Stimulated activated CD8-positive, alpha-beta memory T cell treated with anti-CD3 and anti-CD28 coated beads, Interleukin-15, amount 100 ng/mL, for 1 hour (primary cell): Measurements from ENCODE around the gene SLC20A1.
"Not testable (repeated sequence)": the region's sequence is repeated elsewhere in the genome, so short reads cannot be mapped to it uniquely, and the experiment has no call there.

Experiments used
- DNase-seq: peaks from one replicate; pipeline ENCODE4 v3.0.0-alpha.2; 2020; ENCODE audit warnings: low read depth

The SLC20A1 gene

GRCh38 chr2:112646791-112647689 lies 1.3 kb downstream of the SLC20A1 start:
- DNase-seq = no peak

DNA sequence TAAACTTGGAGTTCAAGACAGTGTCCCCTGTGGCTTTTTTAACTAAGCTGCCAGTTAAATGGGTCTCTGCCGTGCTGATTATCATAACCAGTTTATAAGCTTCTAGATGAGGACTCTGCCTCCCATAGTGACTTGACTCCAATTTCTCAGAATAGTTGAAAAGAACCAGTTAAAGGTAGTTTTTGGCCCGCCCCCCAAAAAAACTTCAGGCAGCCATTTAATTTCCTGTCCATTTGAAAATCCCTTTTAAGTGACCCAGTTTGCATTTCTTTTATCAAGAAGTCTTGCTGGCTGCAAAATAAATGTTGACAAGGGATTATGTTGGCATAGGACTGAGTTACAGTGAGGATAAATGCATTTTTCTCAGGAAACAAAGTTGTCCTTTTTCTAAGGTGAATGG lies 2.3 kb downstream of the SLC20A1 start:
- no peak for DNase-seq

DNA sequence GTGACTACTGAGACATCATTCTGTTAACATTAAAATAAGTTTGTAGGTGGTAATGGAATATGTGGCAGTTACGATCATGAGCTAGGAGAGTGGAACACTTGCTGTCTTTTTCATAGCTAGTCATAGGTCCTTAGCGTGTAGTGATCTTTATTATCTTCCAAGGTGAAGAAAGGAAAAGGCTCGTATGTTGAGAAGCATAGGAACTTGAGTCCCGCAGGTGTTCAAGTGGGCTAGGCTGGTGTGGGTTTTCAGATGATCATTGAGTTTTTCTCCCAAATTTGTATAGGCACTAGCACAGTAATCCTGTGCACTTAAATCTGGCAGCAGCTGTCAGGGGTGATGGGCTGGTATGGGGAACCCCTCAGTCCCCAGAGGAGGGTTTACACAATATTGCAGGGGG lies 10.9 kb downstream of the SLC20A1 start:
- no peak for DNase-seq

DNA sequence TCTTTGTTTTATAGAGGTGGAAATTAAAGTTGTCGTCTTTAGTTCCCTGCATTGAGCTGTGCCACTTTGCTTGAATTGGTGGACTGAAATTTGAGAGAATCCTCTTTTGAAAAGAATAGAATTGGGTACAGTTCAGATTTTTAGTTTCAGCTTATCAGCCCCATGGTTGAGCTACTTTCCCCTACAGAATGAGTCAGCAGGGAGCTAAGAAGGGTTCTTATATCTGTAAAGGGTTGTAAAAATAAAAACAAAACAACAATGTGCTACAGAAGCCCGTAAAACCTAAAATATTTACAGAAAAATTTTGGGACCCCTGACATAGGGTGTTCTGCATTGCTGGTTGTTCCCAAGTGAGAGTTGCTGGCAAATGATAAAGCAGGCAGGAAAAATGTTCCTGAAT lies 12.6 kb downstream of the SLC20A1 start:
- no peak for DNase-seq

DNA sequence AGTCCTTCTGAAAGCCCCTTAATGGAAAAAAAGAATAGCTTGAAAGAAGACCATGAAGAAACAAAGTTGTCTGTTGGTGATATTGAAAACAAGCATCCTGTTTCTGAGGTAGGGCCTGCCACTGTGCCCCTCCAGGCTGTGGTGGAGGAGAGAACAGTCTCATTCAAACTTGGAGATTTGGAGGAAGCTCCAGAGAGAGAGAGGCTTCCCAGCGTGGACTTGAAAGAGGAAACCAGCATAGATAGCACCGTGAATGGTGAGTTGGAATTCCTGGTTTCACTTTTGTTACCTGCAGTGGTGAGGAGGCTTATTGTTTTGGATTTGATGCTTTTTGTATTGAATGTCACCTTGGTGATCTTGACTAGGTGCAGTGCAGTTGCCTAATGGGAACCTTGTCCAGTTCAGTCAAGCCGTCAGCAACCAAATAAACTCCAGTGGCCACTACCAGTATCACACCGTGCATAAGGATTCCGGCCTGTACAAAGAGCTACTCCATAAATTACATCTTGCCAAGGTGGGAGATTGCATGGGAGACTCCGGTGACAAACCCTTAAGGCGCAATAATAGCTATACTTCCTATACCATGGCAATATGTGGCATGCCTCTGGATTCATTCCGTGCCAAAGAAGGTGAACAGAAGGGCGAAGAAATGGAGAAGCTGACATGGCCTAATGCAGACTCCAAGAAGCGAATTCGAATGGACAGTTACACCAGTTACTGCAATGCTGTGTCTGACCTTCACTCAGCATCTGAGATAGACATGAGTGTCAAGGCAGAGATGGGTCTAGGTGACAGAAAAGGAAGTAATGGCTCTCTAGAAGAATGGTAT lies 13.3 kb downstream of the SLC20A1 start:
- DNase-seq = no peak

DNA sequence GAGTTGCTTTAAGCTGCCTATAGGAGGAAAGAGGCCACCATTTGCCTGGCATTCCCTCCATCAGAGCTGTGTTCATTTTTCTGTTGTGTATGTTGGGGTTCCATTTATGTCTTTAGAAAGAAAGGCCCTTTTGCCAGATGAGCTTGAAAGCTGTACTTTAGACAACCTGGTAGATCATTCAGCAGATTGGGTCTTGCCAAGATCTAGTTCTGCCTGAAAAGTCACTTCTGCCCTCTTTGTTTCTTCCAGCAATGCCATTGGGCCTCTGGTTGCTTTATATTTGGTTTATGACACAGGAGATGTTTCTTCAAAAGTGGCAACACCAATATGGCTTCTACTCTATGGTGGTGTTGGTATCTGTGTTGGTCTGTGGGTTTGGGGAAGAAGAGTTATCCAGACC lies 14.4 kb downstream of the SLC20A1 start:
- no peak for DNase-seq

- DNase-seq = no peak
Observed at GRCh38 chr2:112661656-112662305, 16.0 kb downstream of the SLC20A1 start.

GRCh38 chr2:112662704-112663103 lies 17.0 kb downstream of the SLC20A1 start:
- DNase-seq = no peak

DNA sequence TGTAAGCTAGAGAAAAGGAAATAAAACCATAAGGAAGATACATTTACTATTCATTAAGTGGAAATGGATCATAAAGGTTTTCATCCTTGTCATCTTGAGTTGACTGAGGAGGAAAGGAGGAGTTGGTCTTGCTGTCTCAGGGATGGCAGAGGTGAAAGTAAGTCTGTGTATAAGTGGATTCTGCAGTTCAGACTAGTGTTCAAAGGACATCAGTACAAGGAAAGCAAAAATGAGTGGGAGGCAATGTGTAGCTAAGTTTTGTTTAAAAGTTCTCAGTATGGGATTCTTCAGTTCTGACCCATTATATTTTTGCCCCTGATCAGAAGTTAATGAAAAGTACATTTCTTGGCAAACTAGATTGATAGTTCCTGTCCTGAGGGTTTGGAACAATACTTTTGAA lies 18.9 kb downstream of the SLC20A1 start:
- no peak for DNase-seq

DNA sequence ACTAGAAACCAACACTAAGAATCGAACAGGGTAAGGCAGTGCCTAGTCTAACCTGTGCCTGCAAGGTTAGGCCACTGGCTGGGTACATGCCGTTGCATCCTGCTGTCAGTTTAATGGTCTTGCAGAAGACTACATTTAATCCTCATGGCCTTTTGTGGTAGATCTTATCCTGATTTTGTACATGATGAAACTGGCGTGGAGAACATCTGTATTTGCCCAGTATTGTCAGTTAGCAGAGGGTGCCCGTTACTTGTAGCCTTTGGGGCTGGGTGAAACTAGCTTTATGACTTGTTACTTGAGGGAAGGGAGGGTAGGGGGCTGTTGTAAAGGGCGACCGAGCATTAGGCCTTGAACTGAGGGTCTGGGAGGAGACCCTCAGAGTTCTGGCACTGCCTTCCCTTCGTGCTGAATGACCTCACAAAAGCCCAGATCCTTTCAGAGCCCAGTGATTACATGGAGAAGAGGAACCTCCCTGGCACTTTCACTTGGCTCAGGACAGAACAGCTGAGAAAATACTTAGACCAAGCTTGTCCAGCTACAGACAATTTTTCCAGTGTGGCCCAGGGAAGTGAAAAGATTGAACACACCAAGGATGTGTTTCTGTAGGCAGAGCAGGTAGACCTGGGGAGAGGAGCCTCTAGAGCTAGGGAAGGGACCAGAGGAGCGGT lies 19.5 kb downstream of the SLC20A1 start:
- no peak for DNase-seq

DNA sequence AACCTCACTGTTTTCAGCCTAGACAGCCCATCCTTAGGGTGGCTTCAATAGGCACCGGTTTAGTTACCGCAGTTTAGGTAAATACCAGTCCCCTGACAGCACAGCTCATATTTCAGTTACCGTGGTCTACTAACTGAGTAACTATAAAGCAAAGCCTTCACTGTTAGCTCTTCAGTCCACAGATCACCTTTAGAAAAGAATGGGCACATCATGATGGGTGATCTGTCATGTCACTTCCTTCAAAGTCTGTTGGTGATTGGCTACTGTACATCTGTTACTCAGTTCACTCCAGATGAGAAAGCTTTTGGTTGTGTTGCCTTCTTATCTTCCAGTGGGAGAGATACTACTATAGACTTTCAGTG lies 21.0 kb downstream of the SLC20A1 start:
- no peak for DNase-seq

DNA sequence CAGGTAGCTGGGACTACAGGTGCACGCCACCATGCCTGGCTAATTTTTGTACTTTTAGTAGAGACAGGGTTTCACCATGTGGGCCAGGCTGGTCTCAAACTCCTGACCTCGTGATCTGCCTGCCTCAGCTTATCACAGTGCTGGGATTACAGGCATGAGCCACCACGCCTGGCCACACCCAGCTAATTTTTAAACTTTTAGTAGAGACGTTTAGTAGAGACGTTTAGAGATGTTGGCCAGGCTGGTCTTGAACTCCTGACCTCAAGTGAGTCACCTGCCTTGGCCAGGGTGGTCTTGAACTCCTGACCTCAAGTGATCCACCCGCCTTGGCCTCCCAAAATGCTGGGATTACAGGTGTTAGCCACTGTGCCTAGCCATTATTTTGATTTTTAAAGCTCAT lies 21.8 kb downstream of the SLC20A1 start:
- DNase-seq = not testable (repeated sequence)

DNA sequence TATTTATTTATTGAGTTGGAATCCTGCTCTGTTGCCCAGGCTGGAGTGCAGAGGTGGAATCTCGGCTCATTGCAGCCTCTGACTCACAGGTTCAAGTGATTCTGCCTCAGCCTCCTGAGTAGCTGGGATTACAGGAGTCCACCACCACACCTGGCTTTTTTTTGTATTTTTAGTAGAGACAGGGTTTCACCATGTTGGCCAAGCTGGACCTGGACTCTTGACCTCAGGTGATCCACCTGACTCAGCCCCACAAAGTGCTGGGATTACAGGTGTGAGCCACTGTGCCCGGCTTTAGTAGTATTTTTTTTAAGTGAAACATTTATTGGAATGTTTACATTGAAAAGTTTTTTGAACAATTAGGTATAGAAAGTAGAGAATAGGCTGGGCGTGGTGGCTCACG lies 23.9 kb downstream of the SLC20A1 start:
- DNase-seq = no peak

DNA sequence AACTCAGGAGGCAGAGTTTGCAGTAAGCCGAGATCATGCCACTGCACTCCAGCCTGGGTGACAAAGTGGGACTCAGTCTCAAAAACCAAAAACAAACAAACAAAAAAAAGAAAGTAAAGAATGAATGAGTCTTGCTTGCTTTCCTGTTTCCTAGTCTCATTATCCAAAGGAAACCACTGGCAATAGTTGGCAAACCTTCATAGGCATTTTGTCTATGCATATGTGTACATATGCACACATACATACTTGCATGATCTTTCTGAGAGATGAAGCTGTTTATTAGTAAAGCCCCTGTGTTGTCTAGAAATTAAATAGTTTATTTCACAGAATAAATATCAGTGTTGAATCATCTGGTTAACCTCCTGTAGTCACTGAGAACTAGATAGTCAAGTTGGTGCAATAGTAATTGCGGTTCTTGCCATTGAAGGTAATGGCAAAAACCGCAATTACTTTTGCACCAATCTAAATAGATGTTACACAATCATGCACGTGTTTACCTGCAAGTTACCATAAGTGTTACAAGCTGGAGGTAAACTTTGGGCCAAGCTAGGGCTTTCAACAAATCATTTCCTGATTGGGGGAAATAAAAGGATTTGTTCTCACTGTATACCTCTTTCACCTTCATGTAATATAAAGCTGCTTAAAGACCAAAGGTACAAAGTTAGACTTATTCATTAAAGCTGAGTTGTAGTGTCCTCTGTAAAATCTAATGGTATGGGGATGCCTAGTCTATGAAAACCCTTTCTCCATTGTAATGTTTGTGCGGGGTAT lies 24.7 kb downstream of the SLC20A1 start:
- no peak for DNase-seq

DNA sequence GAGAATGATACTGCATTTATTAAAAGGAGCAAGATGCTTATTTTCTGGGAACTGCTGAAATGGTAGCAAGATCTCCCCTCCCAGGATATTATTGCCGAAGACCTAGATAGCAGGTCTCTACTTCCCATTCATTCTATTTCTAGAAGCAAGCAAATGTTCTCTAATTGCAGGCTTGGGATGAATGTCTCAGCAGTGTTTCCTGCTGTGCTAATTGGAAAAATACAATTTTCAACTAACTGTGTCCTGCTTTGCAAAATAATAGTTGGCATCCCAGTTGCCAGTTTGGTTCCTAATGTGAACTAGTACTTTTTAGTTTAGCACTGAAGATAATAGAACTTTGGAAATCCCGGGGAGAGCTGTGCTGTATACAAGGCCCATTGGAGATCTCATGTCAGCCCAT lies 26.1 kb downstream of the SLC20A1 start:
- DNase-seq = no peak

- no peak for DNase-seq
Observed at GRCh38 chr2:112673008-112673407, 27.3 kb downstream of the SLC20A1 start.

DNA sequence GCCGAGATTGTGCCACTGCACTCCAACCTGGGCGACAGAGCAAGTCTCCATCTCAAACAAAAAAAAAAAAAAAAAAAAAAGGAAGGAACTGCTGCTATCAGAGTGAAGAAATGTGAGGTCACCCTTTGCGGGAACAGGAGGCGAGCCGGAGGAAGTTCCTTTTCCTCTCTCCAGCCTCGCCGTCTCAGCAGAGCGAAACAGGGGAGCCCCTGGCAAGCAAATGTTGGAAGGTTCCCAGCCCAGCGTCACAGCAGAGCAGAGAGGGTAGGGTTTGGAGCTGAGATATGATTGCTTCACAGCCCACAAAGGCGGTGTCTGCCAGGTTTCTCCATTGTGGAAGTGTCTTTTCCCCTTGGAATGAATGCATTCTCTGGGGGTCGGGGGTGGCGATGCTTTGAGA lies 28.5 kb downstream of the SLC20A1 start:
- no peak for DNase-seq

DNA sequence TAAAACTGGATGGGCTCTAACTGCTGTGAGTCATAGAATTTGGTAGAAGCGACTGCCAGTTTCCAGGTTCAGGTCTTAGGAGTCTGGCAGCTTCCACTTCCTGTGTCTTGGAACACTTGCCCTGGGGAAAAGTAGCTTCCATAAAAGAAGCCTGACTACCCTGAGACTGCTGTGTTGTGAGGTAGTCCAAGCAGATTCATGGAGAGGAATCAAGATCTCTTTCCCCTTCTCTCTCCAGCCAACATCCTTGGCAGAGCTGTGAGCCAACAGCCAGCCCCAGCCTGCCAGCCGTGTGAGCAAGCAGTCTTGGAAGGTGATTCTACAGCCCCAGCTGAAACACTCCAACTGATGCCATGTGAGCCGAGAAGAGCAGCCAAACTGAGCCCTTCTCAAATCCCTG lies 33.7 kb downstream of the SLC20A1 start:
- DNase-seq = no peak

DNA sequence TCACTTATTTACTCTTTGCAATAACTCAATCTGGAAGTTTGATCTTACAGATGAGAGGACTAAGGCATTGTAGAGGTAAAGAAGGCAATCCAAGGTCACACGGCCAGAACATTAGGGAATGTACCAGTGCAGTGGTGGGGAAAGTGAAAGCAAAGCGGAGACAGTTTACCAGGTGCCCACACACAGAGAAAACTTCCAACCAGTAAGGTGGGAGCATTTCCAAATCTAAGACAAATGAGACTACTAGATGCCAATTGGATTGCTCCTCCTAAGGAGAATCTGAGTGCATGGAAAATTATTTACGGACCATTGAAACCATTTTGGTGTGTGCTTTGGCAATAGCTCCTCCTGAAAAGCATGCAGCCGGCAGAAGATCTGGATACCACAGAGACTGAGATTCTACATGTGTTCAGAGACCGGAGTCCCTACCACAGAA lies 34.9 kb downstream of the SLC20A1 start:
- DNase-seq = no peak

DNA sequence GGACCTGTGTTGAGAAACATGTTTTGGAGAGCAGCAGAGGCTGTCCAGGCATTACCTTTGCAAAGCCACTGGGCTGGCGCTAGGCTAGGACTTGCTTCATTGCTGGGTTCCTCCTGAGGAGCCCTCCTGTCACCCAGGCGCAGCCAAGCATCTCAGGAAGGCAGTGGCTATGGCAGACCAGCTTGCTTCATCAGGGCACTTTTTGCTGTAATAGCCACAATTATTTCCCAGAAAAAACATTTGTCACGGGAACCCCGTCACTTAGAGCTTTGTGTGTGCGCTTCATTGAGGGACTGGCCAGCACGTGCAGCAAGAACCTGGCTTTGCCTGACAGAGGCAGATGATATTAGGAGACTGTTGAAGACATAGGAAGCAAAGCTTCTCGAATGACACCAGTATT lies 36.4 kb downstream of the SLC20A1 start:
- no peak for DNase-seq
